ENCODE data around the gene LRFN5.
"Not testable (repeated sequence)": the region's sequence is repeated elsewhere in the genome, so short reads cannot be mapped to it uniquely, and the experiment has no call there.

The LRFN5 gene

DNA sequence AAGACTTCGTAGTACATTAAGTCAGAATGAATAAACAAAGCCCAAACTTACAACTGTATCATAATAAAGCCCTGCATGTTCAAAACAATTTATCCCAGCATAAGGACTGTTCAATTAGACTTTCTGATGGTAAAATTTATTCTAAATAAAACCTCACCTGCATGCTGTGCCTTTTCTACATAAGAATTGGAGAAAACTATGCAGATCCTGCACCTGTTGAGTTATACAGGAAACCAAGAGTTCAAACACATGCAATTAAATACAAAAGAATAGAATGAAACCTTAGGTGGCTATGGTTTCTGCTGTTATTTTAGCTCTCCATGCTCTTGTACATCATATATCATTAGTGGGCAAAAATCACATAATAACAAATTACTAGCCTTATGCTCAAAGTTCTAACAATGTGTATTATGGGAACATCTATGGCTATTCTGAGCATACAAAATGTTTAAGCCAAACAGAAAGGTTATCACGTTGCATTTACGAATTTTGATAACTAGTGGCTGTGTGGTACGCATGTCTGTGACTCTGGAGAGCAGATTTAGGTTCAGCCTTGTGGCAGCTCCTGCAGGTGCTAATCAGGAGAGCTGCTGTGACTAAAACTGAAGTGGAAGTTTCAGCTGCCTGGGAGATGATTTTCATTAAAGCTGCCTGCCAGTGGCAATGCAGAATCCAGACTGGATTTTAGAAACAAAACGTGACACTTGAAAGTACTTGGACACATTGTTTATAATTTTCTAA is 36.1 kb upstream of the LRFN5 start:
- no peaks in the 10 kb centered on the region for H3K36me3 ChIP-seq (ENCODE audit: control insufficient read depth, low read length)
- H3K9me2 ChIP-seq (replicated peaks; ENCODE audit: control insufficient read depth, low read length), result no peaks in the 10 kb centered on the region; the same call in 1 of the 2 replicates
- no peaks in the 10 kb centered on the region for H3F3A ChIP-seq (ENCODE audit: control insufficient read depth, insufficient read depth)
- H3K9me3 ChIP-seq (ENCODE audit: control insufficient read depth, insufficient read depth, low read length), result peaks cover 3% of the 10 kb centered on the region; the same call in 1 of the 2 replicates
- no peaks in the 10 kb centered on the region for H3K4me1 ChIP-seq (ENCODE audit: control insufficient read depth, low read length)
- H3K4me2 ChIP-seq (ENCODE audit: low read length), result no peak overlapping the region
- no peaks in the 10 kb centered on the region for H4K20me1 ChIP-seq (ENCODE audit: control insufficient read depth, insufficient read depth, low read depth, low read length)
- TF ChIP-seq, protein P1, sequence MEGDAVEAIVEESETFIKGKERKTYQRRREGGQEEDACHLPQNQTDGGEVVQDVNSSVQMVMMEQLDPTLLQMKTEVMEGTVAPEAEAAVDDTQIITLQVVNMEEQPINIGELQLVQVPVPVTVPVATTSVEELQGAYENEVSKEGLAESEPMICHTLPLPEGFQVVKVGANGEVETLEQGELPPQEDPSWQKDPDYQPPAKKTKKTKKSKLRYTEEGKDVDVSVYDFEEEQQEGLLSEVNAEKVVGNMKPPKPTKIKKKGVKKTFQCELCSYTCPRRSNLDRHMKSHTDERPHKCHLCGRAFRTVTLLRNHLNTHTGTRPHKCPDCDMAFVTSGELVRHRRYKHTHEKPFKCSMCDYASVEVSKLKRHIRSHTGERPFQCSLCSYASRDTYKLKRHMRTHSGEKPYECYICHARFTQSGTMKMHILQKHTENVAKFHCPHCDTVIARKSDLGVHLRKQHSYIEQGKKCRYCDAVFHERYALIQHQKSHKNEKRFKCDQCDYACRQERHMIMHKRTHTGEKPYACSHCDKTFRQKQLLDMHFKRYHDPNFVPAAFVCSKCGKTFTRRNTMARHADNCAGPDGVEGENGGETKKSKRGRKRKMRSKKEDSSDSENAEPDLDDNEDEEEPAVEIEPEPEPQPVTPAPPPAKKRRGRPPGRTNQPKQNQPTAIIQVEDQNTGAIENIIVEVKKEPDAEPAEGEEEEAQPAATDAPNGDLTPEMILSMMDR (IDR thresholded peaks at IDR 0.05; ENCODE audit: low read depth, low read length, poor library complexity, severe bottlenecking), result no peak
- TF ChIP-seq EZH2phosphoT487 (IDR thresholded peaks at IDR 0.05; ENCODE audit: borderline replicate concordance, low read length), result no peak
- H3K27me3 ChIP-seq (ENCODE audit: control insufficient read depth, low read length), result no peaks in the 10 kb centered on the region
- H3K4me3 ChIP-seq (ENCODE audit: low read length), result no peak overlapping the region
- H3K27ac ChIP-seq (ENCODE audit: low read depth, low read length), result no peak overlapping the region
- H3K79me2 ChIP-seq (ENCODE audit: control insufficient read depth, low read length), result no peaks in the 10 kb centered on the region

GRCh38 chr14:41586237-41586636 is 20.4 kb upstream of the LRFN5 start:
- Histone ChIP-seq H3K9me2 (replicated peaks; ENCODE audit: control insufficient read depth, low read length) (no peaks in the 10 kb centered on the region), H3F3A (ENCODE audit: control insufficient read depth, insufficient read depth) (no peaks in the 10 kb centered on the region), H3K4me3 (ENCODE audit: low read length) (no peak overlapping the region), H3K36me3 (ENCODE audit: control insufficient read depth, low read length) (no peaks in the 10 kb centered on the region), H3K4me2 (ENCODE audit: low read length) (no peak overlapping the region), H3K27ac (ENCODE audit: low read depth, low read length) (no peak overlapping the region), H3K27me3 (ENCODE audit: control insufficient read depth, low read length) (no peaks in the 10 kb centered on the region), H3K79me2 (ENCODE audit: control insufficient read depth, low read length) (no peaks in the 10 kb centered on the region), H4K20me1 (ENCODE audit: control insufficient read depth, insufficient read depth, low read depth, low read length) (no peaks in the 10 kb centered on the region), H3K4me1 (ENCODE audit: control insufficient read depth, low read length) (no peaks in the 10 kb centered on the region), H3K9me3 (ENCODE audit: control insufficient read depth, insufficient read depth, low read length) (no peaks in the 10 kb centered on the region)
- no peak for TF ChIP-seq EZH2phosphoT487 (IDR thresholded peaks at IDR 0.05; ENCODE audit: borderline replicate concordance, low read length)
- TF ChIP-seq, protein P1 (IDR thresholded peaks at IDR 0.05; ENCODE audit: low read depth, low read length, poor library complexity, severe bottlenecking), result no peak

DNA sequence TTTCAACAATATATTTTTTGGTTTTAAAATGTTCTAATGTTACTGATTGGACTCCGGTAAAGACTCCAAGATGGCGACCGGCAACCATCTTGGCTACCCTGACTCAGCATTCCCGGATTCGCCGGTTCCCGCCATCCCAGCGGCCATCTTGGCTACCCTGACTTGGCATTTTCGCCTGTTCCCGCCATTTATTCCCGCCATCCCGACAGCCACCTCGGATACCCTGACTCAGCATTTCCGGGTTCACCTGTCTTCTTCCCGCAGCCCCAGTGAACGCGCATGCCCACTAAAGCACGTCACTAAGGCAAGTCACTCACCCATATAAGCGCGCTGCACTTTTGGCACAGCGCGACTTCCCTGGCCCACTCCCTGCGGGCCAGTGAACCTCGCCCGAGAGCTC is 9.0 kb upstream of the LRFN5 start:
- no peaks in the 10 kb centered on the region for H3K9me2 ChIP-seq (replicated peaks; ENCODE audit: control insufficient read depth, low read length)
- no peak overlapping the region for H3K4me2 ChIP-seq (ENCODE audit: low read length)
- H3K4me1 ChIP-seq (ENCODE audit: control insufficient read depth, low read length), result no peaks in the 10 kb centered on the region
- no peaks in the 10 kb centered on the region for H3K27me3 ChIP-seq (ENCODE audit: control insufficient read depth, low read length)
- TF ChIP-seq, protein P1 (IDR thresholded peaks at IDR 0.05; ENCODE audit: low read depth, low read length, poor library complexity, severe bottlenecking), result no peak
- TF ChIP-seq EZH2phosphoT487 (IDR thresholded peaks at IDR 0.05; ENCODE audit: borderline replicate concordance, low read length), result no peak
- H3F3A ChIP-seq (ENCODE audit: control insufficient read depth, insufficient read depth), result no peaks in the 10 kb centered on the region
- no peaks in the 10 kb centered on the region for H3K79me2 ChIP-seq (ENCODE audit: control insufficient read depth, low read length)
- H4K20me1 ChIP-seq (ENCODE audit: control insufficient read depth, insufficient read depth, low read depth, low read length), result no peaks in the 10 kb centered on the region
- H3K9me3 ChIP-seq (ENCODE audit: control insufficient read depth, insufficient read depth, low read length), result no peaks in the 10 kb centered on the region
- no peak overlapping the region for H3K4me3 ChIP-seq (ENCODE audit: low read length)
- H3K36me3 ChIP-seq (ENCODE audit: control insufficient read depth, low read length), result no peaks in the 10 kb centered on the region
- H3K27ac ChIP-seq (ENCODE audit: low read depth, low read length), result no peak overlapping the region

DNA sequence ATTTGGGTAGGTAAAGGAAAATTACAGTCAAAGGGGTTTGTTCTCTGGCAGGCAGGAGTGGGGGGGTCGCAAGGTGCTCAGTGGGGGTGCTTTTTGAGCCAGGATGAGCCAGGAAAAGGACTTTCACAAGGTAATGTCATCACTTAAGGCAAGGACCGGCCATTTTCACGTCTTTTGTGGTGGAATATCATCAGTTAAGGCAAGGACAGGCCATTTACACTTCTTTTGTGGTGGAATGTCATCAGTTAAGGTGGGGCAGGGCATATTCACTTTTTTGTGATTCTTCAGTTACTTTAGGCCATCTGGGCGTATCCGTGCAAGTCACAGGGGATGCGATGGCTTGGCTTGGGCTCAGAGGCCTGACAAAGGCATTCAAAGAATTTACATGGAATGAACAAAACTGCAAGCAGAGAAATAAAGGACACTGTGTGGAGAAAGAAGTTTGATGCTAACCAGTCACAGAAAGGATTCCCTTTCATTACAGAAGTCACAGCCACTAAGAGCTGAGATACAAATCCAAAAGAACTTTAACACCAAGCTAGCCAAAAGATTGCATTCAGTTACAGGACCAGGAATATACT is 6.8 kb upstream of the LRFN5 start:
- H3K4me3 ChIP-seq (ENCODE audit: low read length); H3K4me1 ChIP-seq (ENCODE audit: control insufficient read depth, low read length); H3K27me3 ChIP-seq (ENCODE audit: control insufficient read depth, low read length); H3K36me3 ChIP-seq (ENCODE audit: control insufficient read depth, low read length); H3K4me2 ChIP-seq (ENCODE audit: low read length); H3K9me3 ChIP-seq (ENCODE audit: control insufficient read depth, insufficient read depth, low read length); H4K20me1 ChIP-seq (ENCODE audit: control insufficient read depth, insufficient read depth, low read depth, low read length); H3K27ac ChIP-seq (ENCODE audit: low read depth, low read length); H3K79me2 ChIP-seq (ENCODE audit: control insufficient read depth, low read length); H3K9me2 ChIP-seq (replicated peaks; ENCODE audit: control insufficient read depth, low read length); H3F3A ChIP-seq (ENCODE audit: control insufficient read depth, insufficient read depth): not testable (repeated sequence)
